ENCODE results near the gene KCNT1.

DNA sequence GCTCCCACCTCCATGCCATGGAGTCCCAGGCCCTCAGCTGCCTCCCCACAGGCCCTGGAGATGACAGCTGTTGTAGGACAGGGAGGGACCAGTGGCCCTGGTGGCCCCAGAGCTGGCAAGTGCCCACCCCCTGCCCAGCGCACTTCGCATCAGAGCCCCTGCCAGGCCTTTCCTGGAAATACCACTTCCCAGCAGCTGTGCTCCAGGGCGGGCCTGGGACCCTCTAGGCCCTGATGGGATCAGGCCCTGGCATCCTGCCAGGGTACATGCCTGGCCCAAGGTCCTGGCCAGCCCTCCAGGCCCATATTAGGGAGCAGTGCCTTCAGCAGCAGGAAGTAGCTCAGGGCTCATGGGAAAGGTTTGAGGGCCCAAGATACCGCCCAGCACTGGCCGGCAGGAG lies 2.5 kb downstream of the KCNT1 start:
- TF ChIP-seq, protein P1, sequence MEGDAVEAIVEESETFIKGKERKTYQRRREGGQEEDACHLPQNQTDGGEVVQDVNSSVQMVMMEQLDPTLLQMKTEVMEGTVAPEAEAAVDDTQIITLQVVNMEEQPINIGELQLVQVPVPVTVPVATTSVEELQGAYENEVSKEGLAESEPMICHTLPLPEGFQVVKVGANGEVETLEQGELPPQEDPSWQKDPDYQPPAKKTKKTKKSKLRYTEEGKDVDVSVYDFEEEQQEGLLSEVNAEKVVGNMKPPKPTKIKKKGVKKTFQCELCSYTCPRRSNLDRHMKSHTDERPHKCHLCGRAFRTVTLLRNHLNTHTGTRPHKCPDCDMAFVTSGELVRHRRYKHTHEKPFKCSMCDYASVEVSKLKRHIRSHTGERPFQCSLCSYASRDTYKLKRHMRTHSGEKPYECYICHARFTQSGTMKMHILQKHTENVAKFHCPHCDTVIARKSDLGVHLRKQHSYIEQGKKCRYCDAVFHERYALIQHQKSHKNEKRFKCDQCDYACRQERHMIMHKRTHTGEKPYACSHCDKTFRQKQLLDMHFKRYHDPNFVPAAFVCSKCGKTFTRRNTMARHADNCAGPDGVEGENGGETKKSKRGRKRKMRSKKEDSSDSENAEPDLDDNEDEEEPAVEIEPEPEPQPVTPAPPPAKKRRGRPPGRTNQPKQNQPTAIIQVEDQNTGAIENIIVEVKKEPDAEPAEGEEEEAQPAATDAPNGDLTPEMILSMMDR (IDR thresholded peaks at IDR 0.05 in 2 of 3, conservative IDR thresholded peaks at IDR 0.05 in 1 of 3; ENCODE audit: control insufficient read depth in 2 of 3, extremely low read depth in 1 of 3, insufficient read depth in 1 of 3, low read depth in 3 of 3, low read length in 3 of 3): no peak
- no peak for TF ChIP-seq EZH2 (IDR thresholded peaks at IDR 0.05; ENCODE audit: borderline replicate concordance, control insufficient read depth, low read depth, low read length)
- no peak for TF ChIP-seq POLR2A (IDR thresholded peaks at IDR 0.05; ENCODE audit: low read depth, low read length)
- TF ChIP-seq POLR2AphosphoS5 (IDR thresholded peaks at IDR 0.05; ENCODE audit: low read length): no peak
- no peak for TF ChIP-seq KDM1A (IDR thresholded peaks at IDR 0.05; ENCODE audit: borderline replicate concordance)
- TF ChIP-seq EP300 (IDR thresholded peaks at IDR 0.05; ENCODE audit: borderline replicate concordance in 1 of 2, control insufficient read depth in 1 of 2, low read depth in 2 of 2, low read length in 2 of 2): no peak
- TF ChIP-seq, protein P2, sequence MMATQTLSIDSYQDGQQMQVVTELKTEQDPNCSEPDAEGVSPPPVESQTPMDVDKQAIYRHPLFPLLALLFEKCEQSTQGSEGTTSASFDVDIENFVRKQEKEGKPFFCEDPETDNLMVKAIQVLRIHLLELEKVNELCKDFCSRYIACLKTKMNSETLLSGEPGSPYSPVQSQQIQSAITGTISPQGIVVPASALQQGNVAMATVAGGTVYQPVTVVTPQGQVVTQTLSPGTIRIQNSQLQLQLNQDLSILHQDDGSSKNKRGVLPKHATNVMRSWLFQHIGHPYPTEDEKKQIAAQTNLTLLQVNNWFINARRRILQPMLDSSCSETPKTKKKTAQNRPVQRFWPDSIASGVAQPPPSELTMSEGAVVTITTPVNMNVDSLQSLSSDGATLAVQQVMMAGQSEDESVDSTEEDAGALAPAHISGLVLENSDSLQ (IDR thresholded peaks at IDR 0.05): no peak
- no peak for TF ChIP-seq NRF1 (conservative IDR thresholded peaks at IDR 0.05; ENCODE audit: low read depth, low read length)
- TF ChIP-seq SP1 (IDR thresholded peaks at IDR 0.05; ENCODE audit: low read depth, low read length): no peak
- TF ChIP-seq, protein P3, sequence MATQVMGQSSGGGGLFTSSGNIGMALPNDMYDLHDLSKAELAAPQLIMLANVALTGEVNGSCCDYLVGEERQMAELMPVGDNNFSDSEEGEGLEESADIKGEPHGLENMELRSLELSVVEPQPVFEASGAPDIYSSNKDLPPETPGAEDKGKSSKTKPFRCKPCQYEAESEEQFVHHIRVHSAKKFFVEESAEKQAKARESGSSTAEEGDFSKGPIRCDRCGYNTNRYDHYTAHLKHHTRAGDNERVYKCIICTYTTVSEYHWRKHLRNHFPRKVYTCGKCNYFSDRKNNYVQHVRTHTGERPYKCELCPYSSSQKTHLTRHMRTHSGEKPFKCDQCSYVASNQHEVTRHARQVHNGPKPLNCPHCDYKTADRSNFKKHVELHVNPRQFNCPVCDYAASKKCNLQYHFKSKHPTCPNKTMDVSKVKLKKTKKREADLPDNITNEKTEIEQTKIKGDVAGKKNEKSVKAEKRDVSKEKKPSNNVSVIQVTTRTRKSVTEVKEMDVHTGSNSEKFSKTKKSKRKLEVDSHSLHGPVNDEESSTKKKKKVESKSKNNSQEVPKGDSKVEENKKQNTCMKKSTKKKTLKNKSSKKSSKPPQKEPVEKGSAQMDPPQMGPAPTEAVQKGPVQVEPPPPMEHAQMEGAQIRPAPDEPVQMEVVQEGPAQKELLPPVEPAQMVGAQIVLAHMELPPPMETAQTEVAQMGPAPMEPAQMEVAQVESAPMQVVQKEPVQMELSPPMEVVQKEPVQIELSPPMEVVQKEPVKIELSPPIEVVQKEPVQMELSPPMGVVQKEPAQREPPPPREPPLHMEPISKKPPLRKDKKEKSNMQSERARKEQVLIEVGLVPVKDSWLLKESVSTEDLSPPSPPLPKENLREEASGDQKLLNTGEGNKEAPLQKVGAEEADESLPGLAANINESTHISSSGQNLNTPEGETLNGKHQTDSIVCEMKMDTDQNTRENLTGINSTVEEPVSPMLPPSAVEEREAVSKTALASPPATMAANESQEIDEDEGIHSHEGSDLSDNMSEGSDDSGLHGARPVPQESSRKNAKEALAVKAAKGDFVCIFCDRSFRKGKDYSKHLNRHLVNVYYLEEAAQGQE (IDR thresholded peaks at IDR 0.05; ENCODE audit: low read depth, low read length): no peak
- no peak for TF ChIP-seq STAT1 (conservative IDR thresholded peaks at IDR 0.05)

Data from GM12878 (cell line).